ENCODE measurements around the gene PXT1. TPM values are rescaled to one million over a fixed set of nuclear protein-coding genes. Genes with fewer than 3 reads are reported as not detected.

Gene PXT1
- total and polyA plus RNA-seq, 2 donors (not counting 1 experiment from before 2014, with no cell fraction given): 0.52 TPM; not detected in 1

GRCh38 chr6:36431197-36431596 is 11.5 kb downstream of the PXT1 start:
- Histone ChIP-seq H3K27me3 (replicated peaks in 1 of 4; ENCODE audit: control extremely low read depth in 1 of 4, control insufficient read depth in 3 of 4, insufficient read depth in 4 of 4, low read length in 3 of 4) (no peaks in the 10 kb centered on the region), H3K27ac (ENCODE audit: low read length in 2 of 2) (no peak overlapping the region), H3K4me2 (replicated peaks; ENCODE audit: low read depth, low read length, poor library complexity, severe bottlenecking) (no peak overlapping the region), H3K4me1 (ENCODE audit: control insufficient read depth in 2 of 2, insufficient read depth in 2 of 2, low read length in 2 of 2) (no peaks in the 10 kb centered on the region), H3K9ac (ENCODE audit: low read length) (no peak overlapping the region), H3K4me3 (ENCODE audit: control extremely low read depth in 1 of 5, extremely low read depth in 1 of 5, insufficient read depth in 1 of 5, low read depth in 2 of 5, low read length in 4 of 5) (no peak overlapping the region), H3K9me3 (ENCODE audit: control extremely low read depth in 1 of 3, control insufficient read depth in 2 of 3, insufficient read depth in 1 of 3, low read length in 2 of 3) (no peaks in the 10 kb centered on the region), H2AFZ (ENCODE audit: insufficient read depth, low read depth, low read length, poor library complexity, severe bottlenecking) (no peak overlapping the region), H3K79me2 (ENCODE audit: control insufficient read depth, insufficient read depth, low read length) (no peaks in the 10 kb centered on the region), H3K36me3 (replicated peaks in 1 of 2; ENCODE audit: control extremely low read depth in 1 of 2, control insufficient read depth in 1 of 2, extremely low read depth in 1 of 2, insufficient read depth in 2 of 2, low read length in 1 of 2) (no peaks in the 10 kb centered on the region), H4K20me1 (ENCODE audit: control insufficient read depth, insufficient read depth, low read length, poor library complexity, severe bottlenecking) (no peaks in the 10 kb centered on the region)
- Mint-ChIP-seq H3K27ac (no peak overlapping the region), H3K4me3 (no peak overlapping the region), H3K27me3 (no peaks in the 10 kb centered on the region), H3K4me1 (no peaks in the 10 kb centered on the region), H3K9me3 (ENCODE audit: insufficient read depth) (no peaks in the 10 kb centered on the region)
- no peak for ATAC-seq (ENCODE audit: low read depth)
- no peak for DNase-seq
- CTCF ChIA-PET: interaction anchor here (1.6 kb wide), 1 partner anchor 10 kb away, joined by 4 read pairs; no protein-coding TSS in a partner anchor
- intact Hi-C loops (cut with micrococcal nuclease): no loop called here
- 92% methylated on average over 4 of the region's 4 CpGs for WGBS (ENCODE audit: insufficient coverage)
- POLR2A ChIA-PET: interaction anchor here (0.6 kb wide), 1 partner anchor 61 kb away, joined by 3 read pairs; no protein-coding TSS in a partner anchor
- TF ChIP-seq EZH2 (IDR thresholded peaks at IDR 0.05; ENCODE audit: borderline replicate concordance, insufficient read depth, low read depth, low read length, poor library complexity, severe bottlenecking): no peak
- no peak for TF ChIP-seq CTCF (IDR thresholded peaks at IDR 0.05)

- Histone ChIP-seq H3K79me2 (ENCODE audit: control insufficient read depth, insufficient read depth, low read length) (no peaks in the 10 kb centered on the region), H3K4me2 (replicated peaks; ENCODE audit: low read depth, low read length, poor library complexity, severe bottlenecking) (no peak overlapping the region), H2AFZ (ENCODE audit: insufficient read depth, low read depth, low read length, poor library complexity, severe bottlenecking) (no peak overlapping the region), H3K27ac (ENCODE audit: low read length in 2 of 2) (no peak overlapping the region), H3K27me3 (replicated peaks in 1 of 4; ENCODE audit: control extremely low read depth in 1 of 4, control insufficient read depth in 3 of 4, insufficient read depth in 4 of 4, low read length in 3 of 4) (no peaks in the 10 kb centered on the region), H3K4me1 (ENCODE audit: control insufficient read depth in 2 of 2, insufficient read depth in 2 of 2, low read length in 2 of 2) (no peaks in the 10 kb centered on the region), H4K20me1 (ENCODE audit: control insufficient read depth, insufficient read depth, low read length, poor library complexity, severe bottlenecking) (no peaks in the 10 kb centered on the region), H3K36me3 (replicated peaks in 1 of 2; ENCODE audit: control extremely low read depth in 1 of 2, control insufficient read depth in 1 of 2, extremely low read depth in 1 of 2, insufficient read depth in 2 of 2, low read length in 1 of 2) (no peaks in the 10 kb centered on the region), H3K4me3 (ENCODE audit: control extremely low read depth in 1 of 5, extremely low read depth in 1 of 5, insufficient read depth in 1 of 5, low read depth in 2 of 5, low read length in 4 of 5) (no peak overlapping the region), H3K9ac (ENCODE audit: low read length) (no peak overlapping the region), H3K9me3 (ENCODE audit: control extremely low read depth in 1 of 3, control insufficient read depth in 2 of 3, insufficient read depth in 1 of 3, low read length in 2 of 3) (no peaks in the 10 kb centered on the region)
- ChIA-PET CTCF (interaction anchor here (0.7 to 1.6 kb wide), 4 partner anchors 9 to 1472 kb away, joined by 3 to 4 read pairs (median 4); no protein-coding TSS in a partner anchor), POLR2A (no interaction called here)
- Mint-ChIP-seq H3K4me3 (no peak overlapping the region), H3K27me3 (no peaks in the 10 kb centered on the region), H3K9me3 (ENCODE audit: insufficient read depth) (no peaks in the 10 kb centered on the region), H3K27ac (no peak overlapping the region), H3K4me1 (no peaks in the 10 kb centered on the region)
- no peak for DNase-seq
- ATAC-seq (ENCODE audit: low read depth): no peak
- intact Hi-C loops (cut with micrococcal nuclease): no loop called here
- TF ChIP-seq CTCF (IDR thresholded peaks at IDR 0.05) (no peak), EZH2 (IDR thresholded peaks at IDR 0.05; ENCODE audit: borderline replicate concordance, insufficient read depth, low read depth, low read length, poor library complexity, severe bottlenecking) (no peak)
- no CpG with 5 or more reads among the region's 2 CpGs for WGBS (ENCODE audit: insufficient coverage)
These were observed 12.3 kb downstream of the PXT1 start for GRCh38 chr6:36430351-36430750.
